MM.1S (cell line): ENCODE data around the gene CALML5.

Experiments
- CTCF ChIP-seq: fragments of 300-600 bp; sonication (generic); IDR thresholded peaks from 2 replicates; pipeline ENCODE4 v1.5.1; 2016; ENCODE audit warnings: antibody characterized with exemption, low read length, mixed read lengths
- EZH2 ChIP-seq: fragments of 300-600 bp; sonication (generic); optimal IDR thresholded peaks from 2 replicates; pipeline ENCODE3; 2017; ENCODE audit warnings: low read depth, mild to moderate bottlenecking, antibody characterized with exemption, low read length, mixed read lengths
- EZH2phosphoT487 ChIP-seq: fragments of 300-600 bp; sonication (generic); IDR thresholded peaks from 2 replicates; pipeline ENCODE4 v1.6.1; 2018; ENCODE audit warnings: antibody characterized with exemption, low read length

GRCh38 chr10:5484205-5484604 lies 15.2 kb downstream of the CALML5 start:
- no peak for TF ChIP-seq CTCF
- no peak for TF ChIP-seq EZH2phosphoT487
- TF ChIP-seq EZH2: no peak
